GM18861 (cell line): ENCODE data around the gene MXRA8.
A peak's percentile ranks its signal among the peaks of the same experiment; 100 is the strongest.

Source experiments
- ATAC-seq: cut with Tn5 transposase; IDR thresholded peaks from one replicate; pipeline ENCODE4 v1.9.1; 2021; ENCODE audit not compliant: unreplicated experiment

MXRA8 gene

DNA sequence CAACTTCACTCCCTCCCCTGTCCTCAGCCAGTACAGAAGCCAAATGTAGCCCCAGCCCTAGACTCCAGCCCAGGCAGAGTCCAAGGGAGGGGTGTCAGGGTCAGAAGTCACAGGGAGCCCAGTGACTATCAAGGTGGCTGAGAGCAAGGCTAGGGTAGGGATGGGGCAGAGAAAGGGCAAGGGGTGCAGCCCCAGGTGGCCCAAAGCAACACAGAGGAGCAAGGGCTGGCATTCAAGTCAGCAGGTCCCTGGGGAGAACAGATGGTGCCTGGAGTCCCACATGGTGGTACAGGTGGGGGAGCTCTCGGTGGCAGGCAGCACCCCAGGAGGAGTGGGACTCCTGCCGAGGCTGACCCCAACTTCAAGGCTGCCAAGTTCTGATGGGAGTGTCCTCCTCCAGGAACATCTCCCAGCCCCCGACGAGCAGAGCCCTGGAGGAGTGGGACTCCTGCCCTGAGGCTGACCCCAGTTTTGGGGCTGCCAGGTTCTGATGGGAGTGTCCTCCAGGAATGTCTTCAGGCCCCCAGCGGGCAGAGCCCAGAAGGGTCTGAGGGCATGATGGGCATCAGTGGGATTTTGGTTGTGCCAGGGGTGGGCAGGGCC lies 5.5 kb downstream of the MXRA8 start:
- ATAC-seq, result no peak

DNA sequence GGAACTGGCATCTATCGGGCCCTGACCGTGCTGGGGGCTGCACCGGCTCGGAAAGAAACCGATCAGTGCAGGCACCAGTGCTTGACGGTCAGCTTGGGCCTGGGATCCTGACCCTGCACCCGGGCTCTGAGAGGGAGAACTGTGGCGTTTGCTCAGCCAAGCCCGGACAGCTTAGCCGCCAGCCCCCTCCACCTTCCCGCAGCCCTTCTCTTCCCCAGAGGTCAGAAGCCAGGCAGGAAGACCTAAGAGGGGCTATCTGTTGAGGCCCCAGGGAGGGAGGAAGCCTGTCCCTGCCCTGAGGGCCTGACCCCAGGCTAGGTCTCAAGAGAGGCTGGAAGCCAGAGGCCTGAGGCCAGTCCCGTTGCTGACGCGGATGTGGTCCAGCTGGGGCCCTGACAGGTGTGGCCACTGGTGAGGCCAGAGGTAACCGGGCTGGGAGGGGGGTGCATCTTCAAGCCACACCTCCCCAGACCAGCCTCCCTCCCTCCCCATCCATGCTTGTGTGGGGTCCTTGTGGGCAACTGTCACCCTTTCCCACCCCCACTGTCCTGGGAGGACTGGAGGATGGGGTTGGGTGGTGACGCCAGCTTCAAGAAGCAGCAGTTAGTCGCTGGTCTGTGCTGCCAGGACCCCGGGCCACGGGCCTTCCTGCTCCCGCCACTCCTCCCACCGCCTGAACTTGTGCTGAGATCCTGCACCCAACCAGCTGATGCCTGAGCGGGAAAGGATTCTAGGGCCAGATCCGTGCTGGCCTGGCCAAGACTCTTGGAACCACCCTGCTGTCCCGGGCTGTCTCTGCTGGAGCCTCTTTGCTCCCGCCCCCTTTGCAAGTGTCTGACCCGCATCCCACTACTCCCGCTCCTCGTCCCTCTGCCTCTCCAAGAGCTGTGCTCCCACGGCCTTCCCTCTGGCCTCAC lies 6.6 kb downstream of the MXRA8 start:
- ATAC-seq, result no peak

DNA sequence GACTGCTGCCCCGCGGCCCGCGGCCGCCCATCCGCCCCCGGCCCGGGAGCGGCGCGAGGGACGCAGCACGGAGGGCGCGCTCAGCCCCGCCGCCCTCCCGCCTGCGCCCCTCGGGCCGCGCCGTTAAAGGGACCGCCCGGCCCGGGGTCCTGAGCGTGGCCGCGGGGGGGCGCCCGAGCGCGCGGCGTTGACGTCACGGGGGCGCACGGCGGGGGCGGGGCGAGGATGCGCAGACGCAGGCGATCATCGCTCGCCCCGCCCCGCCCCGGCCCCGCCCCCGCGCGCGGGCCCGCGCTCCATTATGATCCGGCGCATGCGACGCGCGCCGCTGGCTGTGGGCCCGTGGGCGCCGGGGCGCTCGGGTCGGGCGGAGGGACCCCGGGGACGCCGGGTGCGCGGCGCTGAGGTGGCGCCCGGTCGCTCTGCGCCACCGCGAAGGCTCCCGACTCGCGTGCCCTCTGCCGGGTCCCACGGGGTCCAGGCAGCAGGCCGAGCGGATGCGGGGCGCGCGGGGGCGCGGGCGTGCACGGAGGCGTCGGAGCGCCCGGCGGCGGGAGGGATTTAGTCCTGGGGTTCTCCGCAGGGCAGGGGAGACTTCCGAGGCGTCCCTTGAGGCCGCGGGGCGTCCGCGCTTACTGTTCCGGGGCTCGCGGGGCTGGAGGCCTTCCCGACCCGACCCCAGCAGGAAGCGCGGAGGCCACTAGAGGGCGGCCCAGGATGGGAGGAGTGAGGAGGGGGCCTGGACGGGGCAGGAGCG lies 8.9 kb downstream of the MXRA8 start, which contains the start of gene DVL1:
Gene DVL1 (minus strand): TSS at position 163 of the 757 bp plus-strand sequence. CDS start 353 bp downstream, outside the sequence.
- peak; percentile 50 for ATAC-seq

DNA sequence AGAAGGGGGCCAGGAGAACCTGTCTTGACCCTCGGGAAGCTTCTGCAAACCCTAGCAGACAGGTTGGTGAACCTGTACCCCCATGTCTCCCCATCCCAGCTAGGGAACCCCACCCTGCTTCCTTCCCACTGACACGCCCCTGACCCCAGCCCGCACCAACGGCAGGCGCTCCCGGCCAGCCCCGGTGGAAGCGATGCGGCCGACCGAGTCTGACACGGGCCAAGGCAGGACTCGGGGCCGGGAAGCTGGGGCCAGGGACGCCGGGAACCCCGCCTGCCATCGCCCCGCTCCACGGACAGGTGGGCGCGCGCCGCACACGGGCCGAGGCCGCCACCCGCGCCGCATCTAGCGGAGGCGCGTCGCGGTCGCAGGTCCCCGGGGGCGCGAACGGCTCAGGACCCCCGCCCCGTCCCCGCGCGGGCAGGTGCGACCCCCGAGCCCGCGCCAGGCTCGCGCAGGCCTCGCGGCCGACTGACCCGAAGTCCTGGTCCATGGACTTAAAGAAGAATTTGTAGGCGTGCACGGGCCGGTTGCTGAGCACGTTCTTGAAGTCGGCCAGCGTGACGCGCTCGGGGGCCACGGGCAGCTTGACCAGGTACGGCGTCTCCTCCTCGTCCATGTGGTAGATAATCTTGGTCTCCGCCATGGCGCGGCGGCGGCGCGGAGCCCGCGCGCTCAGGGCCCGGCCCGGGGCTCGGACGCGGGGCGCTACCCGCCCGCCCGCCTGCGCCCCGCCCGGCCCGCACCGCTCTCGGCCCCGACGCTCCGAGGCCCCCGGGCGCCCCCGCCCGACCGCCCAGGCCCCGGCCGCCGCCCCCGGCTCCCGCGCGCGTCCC lies 9.7 kb downstream of the MXRA8 start:
- peak; percentile 2 for ATAC-seq

DNA sequence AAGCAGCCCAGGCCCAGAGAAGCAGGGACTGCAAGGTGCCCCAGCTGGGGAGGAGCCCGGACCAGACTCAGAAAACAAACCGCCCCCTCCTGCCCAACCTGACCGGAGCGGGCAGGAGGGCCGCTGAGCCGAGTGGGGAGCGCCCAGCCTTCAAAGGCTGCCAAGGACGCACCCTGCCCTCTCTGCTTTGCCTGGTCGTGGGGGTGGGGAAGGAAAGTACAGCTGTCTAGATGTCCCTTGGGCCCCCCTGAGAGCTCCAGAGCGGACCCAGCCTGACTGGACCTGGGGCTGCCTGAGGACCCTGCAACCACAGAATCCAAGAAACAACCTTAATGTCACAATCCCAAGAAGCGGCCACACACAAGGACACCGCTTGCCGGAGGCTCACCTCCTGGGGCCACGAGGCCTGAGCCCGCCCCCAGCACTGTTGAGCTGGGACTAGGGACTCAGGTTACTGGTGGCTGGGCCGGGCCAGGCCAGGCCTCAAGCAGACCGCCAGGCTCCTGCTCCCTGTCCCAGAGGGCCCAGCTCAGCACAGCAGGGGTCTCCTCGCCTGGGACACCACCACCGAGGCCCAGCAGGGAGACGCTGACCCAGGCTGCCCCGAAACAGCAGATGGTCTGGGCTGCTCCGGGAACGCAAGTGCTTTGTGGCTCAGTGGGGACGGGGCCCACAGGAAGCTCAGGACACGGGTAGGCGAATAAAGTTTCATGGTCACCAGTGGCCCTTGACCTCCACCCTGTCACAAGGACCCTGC lies 10.5 kb downstream of the MXRA8 start:
- no peak for ATAC-seq

DNA sequence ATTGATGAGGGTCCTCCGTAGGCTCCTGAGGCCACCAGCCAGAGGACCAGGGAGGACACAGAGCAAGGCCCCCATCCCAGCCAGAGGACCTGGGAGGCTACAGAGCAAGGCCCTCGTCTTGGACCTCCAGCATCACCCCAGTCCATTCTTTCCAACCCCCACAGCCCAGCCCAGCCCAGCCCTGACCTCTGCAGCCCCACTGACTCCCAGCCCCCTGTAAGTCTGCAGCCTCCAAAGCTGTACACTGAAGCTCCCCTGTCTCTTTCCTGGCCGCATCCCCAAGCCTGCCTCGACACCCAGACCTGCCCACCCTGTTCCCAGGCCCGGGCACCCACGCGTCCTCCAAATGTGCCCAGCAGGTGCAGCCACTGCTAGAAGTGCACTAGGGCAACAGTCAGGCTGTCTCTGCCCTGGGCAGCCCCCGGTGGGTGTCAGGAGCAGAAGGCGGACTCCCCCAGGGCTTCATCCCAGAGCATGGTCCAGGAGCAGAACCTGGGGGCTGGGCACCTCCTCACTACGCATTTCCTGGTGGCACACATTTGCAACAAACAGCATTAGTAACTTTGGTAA lies 11.2 kb downstream of the MXRA8 start:
- ATAC-seq, result no peak

DNA sequence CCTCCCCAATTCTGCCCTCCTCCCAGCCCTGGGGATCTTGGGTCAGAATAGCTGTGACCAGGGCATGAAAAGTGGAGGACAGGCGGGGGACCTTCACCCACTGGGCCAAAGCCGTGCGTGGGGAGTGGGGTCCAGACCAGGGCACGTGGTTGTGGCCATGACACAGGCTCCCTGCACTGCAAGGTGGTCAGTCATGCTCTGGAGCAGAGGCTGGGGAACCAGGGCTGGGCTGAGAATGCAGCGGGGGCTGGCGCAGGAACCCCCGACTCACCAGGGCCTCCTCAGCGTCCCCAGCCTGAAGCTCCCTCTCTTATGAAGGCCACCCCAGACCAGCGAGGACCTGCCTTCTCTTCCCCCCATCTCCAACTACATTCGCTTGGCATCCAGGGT lies 11.9 kb downstream of the MXRA8 start:
- ATAC-seq, result no peak

DNA sequence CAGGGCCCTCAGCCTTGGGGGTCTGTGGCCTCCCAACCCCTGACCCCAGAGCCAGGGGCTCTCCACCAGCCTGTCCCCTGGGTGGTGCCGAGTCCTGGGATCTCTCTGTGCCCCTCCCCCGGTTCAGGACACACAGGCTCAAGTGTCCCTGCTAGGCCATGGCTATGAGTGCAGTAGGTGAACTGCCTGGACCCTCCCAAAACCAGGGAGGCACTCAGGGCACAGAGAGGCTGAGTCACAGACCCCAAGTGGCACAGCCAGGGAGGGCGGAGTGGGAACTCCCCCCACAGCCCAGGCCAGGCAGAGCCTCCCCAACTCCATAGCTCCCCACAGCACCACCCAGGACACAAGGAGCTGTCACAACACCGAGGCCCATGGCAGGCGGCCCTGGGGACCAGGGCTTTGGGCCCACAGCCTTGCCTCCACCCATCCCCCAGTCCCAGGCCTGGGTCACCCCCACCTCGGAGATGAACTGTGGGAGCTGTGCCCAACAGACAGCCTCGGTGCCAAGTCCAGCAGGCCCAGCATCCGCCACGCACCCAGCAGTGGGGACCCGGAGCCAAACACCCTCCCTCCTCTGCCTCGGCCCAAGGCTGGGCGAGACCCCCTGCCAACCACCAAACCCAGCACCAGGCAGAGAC lies 12.4 kb downstream of the MXRA8 start:
- ATAC-seq, result no peak

DNA sequence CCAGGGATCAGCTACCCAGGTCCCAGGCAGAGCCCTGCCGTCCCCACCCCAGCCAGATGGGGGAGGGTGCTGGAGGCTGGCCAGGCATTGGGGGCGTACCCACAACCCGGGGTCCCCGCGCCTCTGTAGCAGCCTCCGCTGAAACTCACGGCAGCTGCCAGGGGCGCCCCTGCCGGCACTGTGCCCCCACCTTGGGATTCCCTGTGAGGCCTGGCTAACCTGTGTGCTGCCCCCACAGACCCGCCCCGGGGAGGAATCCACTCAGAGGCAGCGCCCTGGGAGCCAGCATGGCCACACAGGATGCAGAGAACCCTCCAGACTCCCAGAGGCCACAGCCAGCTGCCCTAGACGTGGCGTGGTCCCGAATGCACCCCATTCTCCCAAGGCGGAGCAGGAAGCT lies 13.0 kb downstream of the MXRA8 start:
- no peak for ATAC-seq

DNA sequence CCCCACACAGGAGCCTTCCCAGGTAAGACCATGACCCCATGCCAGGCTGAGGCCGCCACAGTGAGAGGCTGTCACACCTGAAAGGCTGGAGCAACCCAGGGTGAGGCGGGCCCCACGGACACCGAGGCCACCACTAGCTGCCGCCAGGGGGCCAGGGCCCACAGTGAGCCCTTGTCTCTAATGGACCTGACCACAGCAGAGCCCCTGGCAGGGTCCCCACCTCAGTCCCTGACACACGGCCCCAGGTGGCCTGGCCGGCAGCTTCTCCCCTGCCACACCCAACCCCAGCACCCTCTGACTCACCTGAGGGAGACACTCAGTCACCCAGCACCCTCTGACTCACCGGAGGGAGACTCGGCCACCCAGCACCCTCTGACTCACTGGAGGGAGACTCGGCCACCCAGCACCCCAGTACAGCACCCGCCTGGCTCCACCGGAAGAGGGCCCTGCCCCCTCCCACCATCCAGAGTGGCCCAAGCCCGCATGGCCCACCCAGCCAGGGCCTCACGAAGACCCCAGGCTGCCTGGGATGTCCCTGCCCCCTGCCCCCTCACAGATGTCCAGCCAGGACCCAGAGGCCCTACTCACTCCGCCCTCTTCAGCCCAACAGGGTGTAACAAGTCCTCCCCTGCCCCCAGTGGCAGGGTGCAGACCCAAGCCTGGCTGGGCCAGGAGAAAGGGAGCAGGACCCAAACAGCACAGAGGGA lies 13.5 kb downstream of the MXRA8 start:
- ATAC-seq, result no peak

DNA sequence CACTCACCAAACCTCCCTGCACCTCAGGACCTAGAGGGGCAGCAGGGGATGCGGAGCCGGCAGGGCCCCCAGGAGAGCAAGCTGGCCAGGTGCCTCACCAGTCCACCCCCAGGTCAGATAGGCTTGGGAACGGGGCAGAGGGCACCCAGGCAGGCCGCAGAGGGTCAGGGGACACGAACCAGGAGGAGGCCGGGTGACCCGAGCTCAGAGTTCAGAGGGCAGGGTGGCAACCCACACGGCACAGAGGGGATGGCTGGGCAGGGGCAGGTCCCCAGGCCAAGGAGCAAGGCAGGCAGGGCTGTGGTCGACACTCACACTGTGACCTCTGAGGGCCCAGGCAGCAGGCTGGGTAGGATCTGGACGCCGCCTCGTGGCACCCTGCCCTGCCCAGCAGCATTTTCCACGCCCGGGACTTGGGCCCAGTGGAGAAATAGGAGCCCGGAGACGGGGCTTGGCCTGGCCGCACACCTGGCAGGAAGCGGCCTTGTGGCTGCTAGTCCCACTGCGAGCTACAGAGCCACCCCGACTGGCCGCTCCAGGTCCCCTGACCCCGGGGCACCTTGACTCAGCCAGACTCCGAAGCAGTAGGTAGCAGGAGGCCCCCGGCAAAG lies 14.4 kb downstream of the MXRA8 start:
- no peak for ATAC-seq

DNA sequence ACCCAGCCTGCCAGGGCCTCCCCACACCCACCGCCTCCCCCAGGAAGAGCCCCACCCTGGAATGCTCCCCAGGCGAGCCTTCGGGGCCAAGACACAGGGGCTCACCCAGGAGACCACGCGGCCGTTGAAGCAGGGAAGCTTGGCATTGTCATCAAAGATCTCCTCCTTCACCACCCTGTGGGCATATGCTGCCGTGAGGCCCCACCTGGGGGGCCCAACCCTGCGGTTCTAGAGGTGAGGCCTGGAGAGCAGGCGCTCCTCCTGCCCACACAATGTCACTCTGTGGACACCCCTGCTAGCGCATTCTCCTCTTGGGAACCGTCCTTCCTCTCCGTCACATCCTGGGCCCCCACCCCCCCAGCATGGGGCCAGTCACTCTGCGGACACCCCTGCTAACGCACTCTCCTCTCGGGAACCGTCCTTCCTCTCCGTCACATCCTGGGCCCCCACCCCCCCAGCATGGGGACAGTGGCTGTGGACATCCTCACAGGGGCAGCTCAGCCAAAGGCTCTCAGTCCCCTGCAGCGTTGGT lies 15.7 kb downstream of the MXRA8 start:
- ATAC-seq, result no peak

DNA sequence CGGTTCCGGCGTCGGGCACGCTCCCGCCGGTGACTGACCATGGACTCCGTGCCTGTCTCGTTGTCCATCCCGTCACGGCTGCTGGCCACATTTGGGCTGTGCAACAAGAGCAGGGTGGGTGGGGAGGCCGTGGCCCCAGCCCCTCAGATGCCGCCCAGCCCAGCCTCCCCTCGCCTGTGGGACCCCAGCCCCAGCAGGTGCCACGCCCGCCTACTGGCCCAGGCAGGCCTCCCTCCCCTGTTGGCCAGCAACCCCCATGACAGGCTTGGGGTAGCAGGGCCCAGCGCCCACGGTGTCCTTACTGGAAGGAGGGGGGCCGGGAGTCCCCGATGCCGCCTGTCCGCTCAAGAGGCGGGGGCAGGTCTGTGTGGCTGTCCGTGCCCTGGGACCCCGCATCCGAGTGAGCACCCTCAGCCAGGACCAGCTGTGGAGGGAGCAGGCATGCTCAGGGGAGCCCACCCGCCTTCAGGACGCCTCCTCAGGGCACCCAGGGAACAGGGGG lies 16.2 kb downstream of the MXRA8 start:
- ATAC-seq, result no peak

DNA sequence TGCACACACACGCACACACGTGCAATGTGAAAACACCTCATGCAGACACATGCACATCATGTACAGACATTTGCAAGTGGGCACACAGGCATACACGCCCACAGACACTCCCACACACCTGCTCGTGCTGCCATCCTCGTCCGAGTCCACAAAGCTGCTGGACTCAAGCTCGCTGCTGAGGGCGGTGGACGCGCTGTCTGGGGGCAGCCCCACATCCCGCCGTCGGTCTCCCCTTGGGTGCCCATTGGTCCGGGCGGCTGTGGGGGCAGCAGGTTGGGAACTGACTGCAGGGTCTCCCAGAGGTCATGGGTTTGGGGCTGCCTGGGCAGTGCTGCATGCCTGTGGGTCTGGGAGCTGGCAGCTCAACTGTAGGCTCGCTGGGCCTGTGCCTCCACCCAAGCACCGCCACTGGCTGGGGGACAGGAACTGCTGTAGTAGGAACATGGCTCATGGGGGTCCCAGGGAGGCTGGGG lies 16.8 kb downstream of the MXRA8 start:
- no peak for ATAC-seq

DNA sequence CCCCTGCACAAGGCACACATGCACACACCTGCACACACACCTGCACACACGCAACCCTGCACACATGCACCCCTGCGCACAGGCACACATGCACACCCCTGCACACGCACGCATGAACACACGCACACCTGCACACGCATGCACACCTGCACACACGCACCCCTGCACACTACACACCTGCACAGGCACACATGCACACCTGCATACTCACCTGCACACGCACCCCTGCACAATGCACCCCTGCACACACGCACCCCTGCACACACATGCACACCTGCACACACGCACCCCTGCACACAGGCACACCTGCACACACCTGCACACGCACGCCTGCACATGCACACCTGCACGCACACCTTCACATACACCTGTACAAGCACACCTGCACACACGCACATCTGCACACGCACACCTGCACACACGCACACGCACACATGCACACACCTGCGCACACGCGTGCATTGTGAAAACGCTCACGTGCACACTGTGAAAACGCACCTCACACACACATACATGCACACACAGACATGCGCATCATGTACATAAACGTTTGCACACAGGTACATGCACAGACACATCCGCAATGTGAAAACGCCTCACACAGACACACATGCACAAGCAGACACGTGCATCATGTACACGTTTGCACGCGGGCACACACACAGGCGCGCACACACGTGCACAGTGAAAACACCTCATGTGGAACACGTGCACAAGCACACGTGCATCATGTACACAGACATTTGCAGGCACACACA lies 17.4 kb downstream of the MXRA8 start:
- no peak for ATAC-seq

DNA sequence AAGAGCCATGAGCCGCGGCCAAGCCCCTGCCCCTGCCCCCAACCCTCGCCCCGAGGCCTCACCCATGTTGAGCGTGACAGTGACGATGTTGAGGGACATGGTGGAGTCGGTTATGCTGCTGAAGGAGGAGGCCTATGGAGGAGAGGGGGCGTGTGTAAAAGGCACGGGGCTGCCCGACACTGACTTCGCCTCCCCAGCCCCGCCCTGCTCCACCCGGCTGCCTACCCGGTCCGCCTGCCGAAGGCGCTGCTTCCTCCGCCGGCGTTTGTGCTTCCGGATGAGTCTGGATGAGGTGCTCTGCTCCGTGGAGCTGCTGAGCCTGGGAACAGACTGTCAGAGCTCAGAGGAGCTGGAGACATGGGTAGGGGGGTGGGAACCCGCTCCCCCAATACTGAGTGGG lies 18.2 kb downstream of the MXRA8 start:
- ATAC-seq, result no peak

DNA sequence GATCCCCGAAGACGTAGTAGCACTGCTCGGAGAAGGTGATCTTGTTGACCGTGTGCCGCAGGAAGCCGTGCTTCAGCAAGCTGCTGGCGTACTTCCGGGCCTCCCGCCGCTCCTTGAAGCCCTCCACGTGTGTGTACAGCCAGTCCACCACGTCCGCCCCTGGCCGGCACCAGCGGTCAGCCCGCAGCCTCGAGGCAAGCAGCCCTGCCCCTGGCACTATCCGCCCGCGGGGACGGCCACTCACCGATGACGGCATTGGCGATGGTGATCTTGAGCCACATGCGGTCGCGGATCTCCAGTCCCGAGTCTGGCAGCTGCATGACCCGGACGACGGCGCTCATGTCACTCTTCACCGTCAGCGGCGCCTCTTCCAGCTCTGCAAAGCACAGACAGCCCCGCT lies 20.1 kb downstream of the MXRA8 start:
- ATAC-seq, result no peak
